Naive thymus-derived CD4-positive, alpha-beta T cell (primary cell): ENCODE measurements around the gene RAB23. TPM values are rescaled to one million over a fixed set of nuclear protein-coding genes. Genes with fewer than 3 reads are reported as not detected.
A peak's percentile ranks its signal among the peaks of the same experiment; 100 is the strongest.

Experiments
- ATAC-seq: fragments of 150-1000 bp; cut with Tn5 transposase; 2 replicates; pipeline ENCODE4 v1.10.0; 2021; ENCODE audit warnings: mild to moderate bottlenecking, moderate library complexity
- CTCF ChIA-PET: fragments of 350-600 bp; sonication (Branson Sonifier 250); formaldehyde crosslinking; loops from one replicate; lab custom pipeline; 2021; ENCODE audit warnings: antibody characterized with exemption; lab: Charles Lee
- POLR2A ChIA-PET: fragments of 350-600 bp; sonication (Branson Sonifier 250); formaldehyde crosslinking; loops from one replicate; lab custom pipeline; 2021; ENCODE audit warnings: antibody characterized with exemption, inconsistent platforms; lab: Charles Lee
- DNase-seq, 9 donors: peaks; one replicate each; pipeline versions ENCODE4 v3.0.0 to v3.0.0-alpha.2; 2020 to 2022; ENCODE audit warnings: mixed read lengths in 1 of 9
- H3K27ac ChIP-seq: one replicate; pipeline ENCODE4 v1.7.0; 2013; ENCODE audit warnings: mild to moderate bottlenecking, low read depth, low read length, moderate library complexity
- H3K27me3 ChIP-seq, 2 donors: one replicate each; pipeline ENCODE4 v1.7.0; 2013; ENCODE audit warnings: low read length in 2 of 2, mild to moderate bottlenecking in 2 of 2, moderate library complexity in 2 of 2; ENCODE audit not compliant: control insufficient read depth in 2 of 2, insufficient read depth in 2 of 2
- H3K36me3 ChIP-seq, 3 experiments: 1 replicate in 2 of 3; 2 replicates in 1 of 3; pipeline ENCODE4 v1.7.0; 2013; ENCODE audit warnings: low read length in 3 of 3, mild to moderate bottlenecking in 3 of 3, moderate library complexity in 1 of 3; ENCODE audit not compliant: insufficient read depth in 3 of 3, control insufficient read depth in 2 of 3
- H3K4me1 ChIP-seq, 2 donors: one replicate each; pipeline ENCODE4 v1.7.0; 2013; ENCODE audit warnings: low read length in 2 of 2, mild to moderate bottlenecking in 2 of 2, moderate library complexity in 1 of 2; ENCODE audit not compliant: control insufficient read depth in 2 of 2, insufficient read depth in 2 of 2
- H3K4me3 ChIP-seq: 2 replicates; pipeline ENCODE4 v1.7.0; 2013; ENCODE audit warnings: mild to moderate bottlenecking, low read length
- H3K9me3 ChIP-seq, 3 experiments: 1 replicate in 2 of 3; 2 replicates in 1 of 3; pipeline ENCODE4 v1.7.0; 2013; ENCODE audit warnings: low read length in 3 of 3; ENCODE audit not compliant: control insufficient read depth in 2 of 3
- H3K27ac Mint-ChIP-seq, 9 donors: one replicate each; pipeline ENCODE4 v1.8.0; 2020 to 2022; ENCODE audit warnings: mixed read lengths in 9 of 9, mild to moderate bottlenecking in 8 of 9, moderate library complexity in 5 of 9, inconsistent platforms in 2 of 9
- H3K27me3 Mint-ChIP-seq, 5 donors: one replicate each; pipeline ENCODE4 v1.8.0; 2021 to 2022; ENCODE audit warnings: mixed read lengths in 5 of 5, mild to moderate bottlenecking in 1 of 5
- H3K36me3 Mint-ChIP-seq, 5 donors: one replicate each; pipeline ENCODE4 v1.8.0; 2020 to 2022; ENCODE audit warnings: mixed read lengths in 5 of 5, mild to moderate bottlenecking in 3 of 5, inconsistent platforms in 1 of 5
- H3K4me1 Mint-ChIP-seq, 7 donors: one replicate each; pipeline ENCODE4 v1.8.0; 2020 to 2022; ENCODE audit warnings: mixed read lengths in 7 of 7, mild to moderate bottlenecking in 3 of 7, inconsistent platforms in 1 of 7
- H3K4me3 Mint-ChIP-seq, 10 donors: one replicate each; pipeline ENCODE4 v1.8.0; 2020 to 2022; ENCODE audit warnings: mild to moderate bottlenecking in 10 of 10, mixed read lengths in 10 of 10, moderate library complexity in 6 of 10, inconsistent platforms in 2 of 10
- H3K9me3 Mint-ChIP-seq, 11 donors: one replicate each; pipeline ENCODE4 v1.8.0; 2020 to 2022; ENCODE audit warnings: mixed read lengths in 11 of 11, mild to moderate bottlenecking in 4 of 11, inconsistent platforms in 1 of 11, moderate library complexity in 1 of 11
- intact Hi-C, 2 donors: fragments of 100-400 bp; cut with micrococcal nuclease; formaldehyde crosslinking; loops; one replicate each; pipeline ENCODE4 v1.15.1; 2023
- polyA plus RNA-seq, 2 donors: library from polyadenylated mRNA; unstranded; fragments of 300-500 nt; fragmentation: Illumina TruSeq; gene quantifications; one replicate each; pipeline ENCODE4 v1.2.3, GENCODE V29; 2021
- total RNA-seq, 6 experiments: library from RNA in 5 of 6; stranded (reverse) in 5 of 6; gene quantifications; 1 replicate in 5 of 6; 2 replicates in 1 of 6; pipeline ENCODE4 v1.2.3 and lab custom pipeline; 2021 to 2026

RAB23 gene
- total and polyA plus RNA-seq, 7 experiments from 2014 or later, result 0.50 to 3.2 (median 2.0) TPM

DNA sequence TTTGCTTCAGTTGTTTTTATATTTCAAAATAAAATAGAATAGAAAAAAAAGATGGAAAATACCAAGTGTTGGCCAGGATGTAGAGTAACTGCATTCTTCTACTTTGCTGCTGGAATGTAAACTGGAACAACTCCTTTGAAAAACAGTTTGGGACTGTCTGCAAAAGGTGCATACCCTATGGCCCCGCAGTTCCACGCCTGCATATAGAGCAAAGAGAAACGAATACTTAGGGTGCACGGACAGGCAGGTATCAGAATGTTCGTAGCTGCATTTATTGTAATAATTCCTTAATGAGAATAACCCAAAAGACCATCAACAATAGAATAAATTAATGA is 603 bp upstream of the RAB23 start:
- H3K27ac ChIP-seq, result peak overlapping the region; percentile 68
- Mint-ChIP-seq H3K27me3 (peaks cover 6 to 43% (median 13%) of the 10 kb centered on the region in 5 donors), H3K4me1 (peaks cover 0 to 23% (median 10%) of the 10 kb centered on the region in 7 donors), H3K27ac (peak overlapping the region in 3 of 9 donors; percentile 37 to 88 (median 85)), H3K4me3 (peak overlapping the region; percentile 89 to 100 (median 98)), H3K36me3 (peaks cover 0 to 6% (median 0%) of the 10 kb centered on the region in 5 donors), H3K9me3 (no peaks in the 10 kb centered on the region)
- ATAC-seq, result peak; percentile 25
- intact Hi-C loops, result loop anchor here (1.0 to 5.0 kb wide), 7 partner anchors 50 to 380 kb away; partner anchors contain the start of genes BAG2 (in 2 of the 2), PRIM2 (in 2 of the 2), ZNF451 (in 2 of the 2) and KIAA1586 (in 1 of the 2)
- peak overlapping the region; percentile 86 for H3K4me3 ChIP-seq
- H3K36me3 ChIP-seq, result peaks cover 0 to 3% (median 0%) of the 10 kb centered on the region in 3 experiments
- H3K27me3 ChIP-seq, result no peaks in the 10 kb centered on the region
- no peaks in the 10 kb centered on the region for H3K9me3 ChIP-seq
- ChIA-PET CTCF (no interaction called here), POLR2A (interaction anchor here (1.7 kb wide), 1 partner anchor 51 kb away, joined by 10 read pairs; the partner anchor contains the start of gene BAG2)
- DNase-seq, result peak in 3 of 9 donors; percentile 7 to 24 (median 20)
- H3K4me1 ChIP-seq, result no peaks in the 10 kb centered on the region

DNA sequence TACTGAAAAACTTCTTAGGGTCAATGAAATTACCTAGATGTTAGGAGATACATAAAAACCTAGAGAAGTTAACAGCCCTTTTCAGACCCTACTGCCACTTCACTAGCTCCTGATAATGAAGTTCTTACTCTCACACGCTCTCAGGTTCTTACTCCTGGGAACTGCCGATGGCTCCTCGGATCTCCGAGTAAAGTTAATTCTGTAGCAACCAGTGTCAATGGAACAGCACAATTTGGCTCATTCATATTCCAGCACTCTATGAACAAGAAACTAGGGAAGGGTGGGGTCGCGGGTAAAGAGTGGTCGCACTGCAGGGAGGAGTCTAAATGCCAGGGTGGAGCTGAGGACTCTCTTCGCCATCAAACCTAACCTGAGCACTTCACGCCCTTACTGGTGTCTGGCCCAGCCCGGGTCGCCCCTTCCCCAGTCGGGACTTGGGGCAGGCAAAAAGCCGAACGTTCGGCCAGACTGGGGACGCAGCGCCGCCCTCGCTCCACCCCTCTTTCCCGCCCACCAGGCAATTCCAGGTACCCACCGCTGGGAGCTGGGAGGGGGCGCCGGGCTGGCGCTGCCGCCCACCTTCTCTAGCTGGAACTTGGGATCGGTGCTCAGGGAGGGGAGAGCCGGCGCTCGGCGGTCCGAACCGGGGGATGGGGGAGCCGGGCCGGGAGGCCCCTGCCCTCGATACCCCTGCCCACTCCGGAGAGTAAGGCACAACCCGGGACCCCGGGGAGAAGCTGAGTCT is 744 bp downstream of the RAB23 start:
- Histone ChIP-seq H3K4me1 (no peaks in the 10 kb centered on the region), H3K27me3 (no peaks in the 10 kb centered on the region), H3K9me3 (no peaks in the 10 kb centered on the region), H3K27ac (peak overlapping the region; percentile 68), H3K4me3 (peak overlapping the region; percentile 86), H3K36me3 (peaks cover 0 to 3% (median 0%) of the 10 kb centered on the region in 3 experiments)
- DNase-seq, result peak in 5 of 9 donors; percentile 15 to 67 (median 22)
- intact Hi-C loops, result loop anchor here (2.0 to 5.0 kb wide), 3 partner anchors 19 to 379 kb away; no protein-coding TSS in a partner anchor
- Mint-ChIP-seq H3K4me1 (peaks cover 0 to 30% (median 10%) of the 10 kb centered on the region in 7 donors), H3K9me3 (no peaks in the 10 kb centered on the region), H3K4me3 (peak overlapping the region; percentile 89 to 99 (median 95)), H3K36me3 (peaks cover 0 to 10% (median 3%) of the 10 kb centered on the region in 5 donors), H3K27ac (peak overlapping the region in 8 of 9 donors; percentile 20 to 95 (median 72)), H3K27me3 (peaks cover 6 to 40% (median 13%) of the 10 kb centered on the region in 5 donors)
- ATAC-seq, result peak; percentile 60
- CTCF ChIA-PET, result interaction anchor here (0.8 to 1.1 kb wide), 4 partner anchors 30 to 369 kb away, joined by 3 to 4 read pairs (median 3); no protein-coding TSS in a partner anchor
- POLR2A ChIA-PET, result interaction anchor here (0.5 to 1.7 kb wide), 5 partner anchors 11 to 113 kb away, joined by 3 to 10 read pairs (median 3); partner anchors contain the start of gene BAG2

DNA sequence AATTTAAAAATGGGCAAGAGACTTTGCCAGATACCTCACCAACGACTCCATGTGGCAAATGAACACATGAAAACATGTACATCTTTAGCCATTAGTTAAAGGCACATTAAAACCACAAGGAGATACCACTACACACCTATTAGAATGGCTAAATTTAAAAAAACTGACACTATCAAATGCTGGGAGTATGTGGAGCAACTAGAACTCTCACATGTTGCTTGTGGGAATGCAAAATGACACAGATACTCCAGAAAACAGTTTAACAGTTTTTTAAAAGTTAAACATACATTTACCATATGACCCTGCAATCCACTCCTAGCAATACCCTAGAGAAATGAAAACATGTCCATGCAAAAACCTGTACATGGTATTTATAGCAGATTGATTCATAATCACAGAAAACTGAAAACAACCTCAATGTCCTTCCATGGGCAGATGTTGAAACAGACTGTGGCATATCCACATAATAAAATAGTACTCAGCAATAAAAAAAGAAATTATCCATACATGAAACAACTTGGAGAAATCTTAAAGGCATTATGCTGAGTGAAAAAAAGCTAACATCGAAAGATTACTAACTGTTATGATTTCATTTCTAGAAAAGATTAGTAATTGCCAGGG is 1.9 kb downstream of the RAB23 start:
- Histone ChIP-seq H3K4me1 (peaks cover 0 to 2% of the 10 kb centered on the region in 2 donors), H3K36me3 (peaks cover 0 to 3% (median 0%) of the 10 kb centered on the region in 3 experiments), H3K27me3 (no peaks in the 10 kb centered on the region), H3K9me3 (no peaks in the 10 kb centered on the region), H3K4me3 (no peak overlapping the region), H3K27ac (no peak overlapping the region)
- no peak for DNase-seq
- H3K4me1 Mint-ChIP-seq, result peaks cover 2 to 34% (median 17%) of the 10 kb centered on the region in 7 donors
- peaks cover 3 to 12% (median 4%) of the 10 kb centered on the region in 5 donors for H3K36me3 Mint-ChIP-seq
- H3K9me3 Mint-ChIP-seq, result peaks cover 0 to 7% (median 2%) of the 10 kb centered on the region in 11 donors
- H3K4me3 Mint-ChIP-seq, result peak overlapping the region in 7 of 10 donors; percentile 30 to 98 (median 73)
- POLR2A ChIA-PET, result no interaction called here
- CTCF ChIA-PET, result no interaction called here
- intact Hi-C loops, result loop anchor here (2.0 to 5.0 kb wide), 3 partner anchors 17 to 378 kb away; no protein-coding TSS in a partner anchor
- H3K27ac Mint-ChIP-seq, result peak overlapping the region in 1 of 9 donors; percentile 43
- H3K27me3 Mint-ChIP-seq, result peaks cover 6 to 35% (median 13%) of the 10 kb centered on the region in 5 donors
- ATAC-seq, result no peak

DNA sequence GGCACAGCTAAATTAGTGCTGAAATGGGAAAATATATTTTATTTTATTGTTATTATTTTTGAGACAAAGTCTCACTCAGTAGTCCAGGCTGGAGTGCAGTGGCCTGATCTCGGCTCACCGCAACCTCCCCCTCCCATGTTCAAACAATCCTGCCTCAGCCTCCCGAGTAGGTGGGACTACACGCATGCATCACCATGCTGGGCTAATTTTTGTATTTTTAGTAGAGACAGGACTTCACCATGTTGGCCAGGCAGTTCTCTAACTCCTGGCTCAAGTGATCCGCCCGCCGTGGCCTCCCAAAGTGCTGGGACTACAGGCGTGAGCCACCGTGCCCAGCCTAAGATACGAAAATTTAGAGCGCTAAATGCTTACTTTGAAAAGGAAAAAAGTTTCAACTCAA is 4.8 kb downstream of the RAB23 start:
- Histone ChIP-seq H3K9me3 (no peaks in the 10 kb centered on the region), H3K36me3 (peaks cover 0 to 3% (median 0%) of the 10 kb centered on the region in 3 experiments), H3K27ac (no peak overlapping the region), H3K27me3 (no peaks in the 10 kb centered on the region), H3K4me3 (no peak overlapping the region), H3K4me1 (peaks cover 0 to 21% of the 10 kb centered on the region in 2 donors)
- peaks cover 8 to 23% (median 11%) of the 10 kb centered on the region in 5 donors for H3K36me3 Mint-ChIP-seq
- H3K4me3 Mint-ChIP-seq, result no peak overlapping the region
- peaks cover 0 to 14% (median 6%) of the 10 kb centered on the region in 11 donors for H3K9me3 Mint-ChIP-seq
- DNase-seq (no peak), ATAC-seq (no peak)
- CTCF ChIA-PET, result no interaction called here
- H3K4me1 Mint-ChIP-seq, result peaks cover 20 to 46% (median 34%) of the 10 kb centered on the region in 7 donors
- H3K27ac Mint-ChIP-seq, result peak overlapping the region in 1 of 9 donors; percentile 72
- peaks cover 0 to 20% (median 4%) of the 10 kb centered on the region in 5 donors for H3K27me3 Mint-ChIP-seq
- POLR2A ChIA-PET, result interaction anchor here (0.6 kb wide), 1 partner anchor 37 kb away, joined by 3 read pairs; no protein-coding TSS in a partner anchor
- intact Hi-C loops, result no loop called here

DNA sequence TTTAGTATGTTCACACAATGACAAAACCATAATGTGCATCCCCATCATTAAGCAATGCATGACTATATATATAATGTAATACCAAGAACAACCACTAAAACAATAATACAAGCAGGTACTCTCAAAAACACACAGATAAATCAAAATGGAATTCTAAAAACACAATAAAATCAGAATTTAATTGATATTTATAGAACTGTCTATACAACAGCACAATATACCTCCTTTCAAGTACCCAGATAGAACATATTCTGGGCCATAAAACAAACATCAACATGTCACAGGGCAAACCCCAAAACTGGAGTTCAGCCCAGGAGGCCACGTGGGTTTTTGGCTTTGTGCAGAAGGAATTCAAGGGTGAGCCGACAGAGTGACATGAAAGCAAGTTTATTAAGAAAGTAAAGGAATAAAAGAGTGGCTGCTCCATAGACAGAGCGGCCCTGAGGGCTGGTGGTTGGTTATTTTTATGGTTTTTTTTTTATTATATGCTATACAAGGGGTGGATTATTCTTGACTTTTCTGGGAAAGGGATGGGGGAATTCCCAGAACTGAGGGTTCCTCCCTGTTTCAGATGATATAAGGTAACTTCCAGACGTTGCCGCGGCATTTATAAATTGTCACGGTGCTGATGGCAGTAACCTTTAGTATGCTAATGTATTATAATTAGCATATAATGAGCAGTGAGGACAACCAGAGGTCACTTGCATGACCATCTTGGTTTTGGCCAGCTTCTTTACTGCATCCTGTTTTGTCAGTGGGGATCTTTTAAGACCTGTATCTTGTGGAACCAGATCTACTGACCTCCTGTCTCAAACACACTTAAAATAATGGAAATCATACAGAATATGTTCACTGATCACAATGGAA is 5.6 kb downstream of the RAB23 start:
- no peak for DNase-seq
- Mint-ChIP-seq H3K4me1 (peaks cover 18 to 46% (median 38%) of the 10 kb centered on the region in 7 donors), H3K27ac (no peak overlapping the region), H3K27me3 (peaks cover 0 to 20% (median 4%) of the 10 kb centered on the region in 5 donors), H3K4me3 (peak overlapping the region in 1 of 10 donors; percentile 8), H3K9me3 (peaks cover 0 to 14% (median 6%) of the 10 kb centered on the region in 11 donors), H3K36me3 (peaks cover 7 to 22% (median 11%) of the 10 kb centered on the region in 5 donors)
- no peaks in the 10 kb centered on the region for H3K27me3 ChIP-seq
- H3K4me3 ChIP-seq, result no peak overlapping the region
- no peaks in the 10 kb centered on the region for H3K9me3 ChIP-seq
- H3K27ac ChIP-seq, result no peak overlapping the region
- no peaks in the 10 kb centered on the region for H3K36me3 ChIP-seq
- H3K4me1 ChIP-seq, result peaks cover 0 to 21% of the 10 kb centered on the region in 2 donors
- ATAC-seq, result no peak
- intact Hi-C loops, result no loop called here
- ChIA-PET POLR2A (no interaction called here), CTCF (no interaction called here)
